ENCODE measurements around the gene HHLA2.

HHLA2 gene

DNA sequence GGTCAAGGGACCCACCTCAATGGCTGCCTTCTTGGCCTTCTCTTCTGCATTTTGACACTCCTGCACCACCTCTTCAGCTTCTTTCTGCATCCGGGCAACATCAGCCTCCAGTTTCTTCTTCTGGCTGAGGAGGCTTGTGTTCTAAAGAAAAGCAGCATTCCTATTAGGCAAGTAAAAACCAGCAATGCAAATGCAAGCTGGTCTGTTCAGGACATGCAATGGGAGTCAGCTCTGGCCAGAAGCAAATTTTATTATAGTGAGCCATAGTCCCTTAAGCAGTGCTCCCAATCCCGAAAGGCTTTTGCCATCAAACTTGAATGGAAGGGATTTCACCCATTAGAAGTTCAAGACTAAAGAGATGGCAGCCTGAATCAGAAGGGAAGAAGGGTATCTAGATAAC is 97.7 kb downstream of the HHLA2 start:
- TF ChIP-seq, protein P1, sequence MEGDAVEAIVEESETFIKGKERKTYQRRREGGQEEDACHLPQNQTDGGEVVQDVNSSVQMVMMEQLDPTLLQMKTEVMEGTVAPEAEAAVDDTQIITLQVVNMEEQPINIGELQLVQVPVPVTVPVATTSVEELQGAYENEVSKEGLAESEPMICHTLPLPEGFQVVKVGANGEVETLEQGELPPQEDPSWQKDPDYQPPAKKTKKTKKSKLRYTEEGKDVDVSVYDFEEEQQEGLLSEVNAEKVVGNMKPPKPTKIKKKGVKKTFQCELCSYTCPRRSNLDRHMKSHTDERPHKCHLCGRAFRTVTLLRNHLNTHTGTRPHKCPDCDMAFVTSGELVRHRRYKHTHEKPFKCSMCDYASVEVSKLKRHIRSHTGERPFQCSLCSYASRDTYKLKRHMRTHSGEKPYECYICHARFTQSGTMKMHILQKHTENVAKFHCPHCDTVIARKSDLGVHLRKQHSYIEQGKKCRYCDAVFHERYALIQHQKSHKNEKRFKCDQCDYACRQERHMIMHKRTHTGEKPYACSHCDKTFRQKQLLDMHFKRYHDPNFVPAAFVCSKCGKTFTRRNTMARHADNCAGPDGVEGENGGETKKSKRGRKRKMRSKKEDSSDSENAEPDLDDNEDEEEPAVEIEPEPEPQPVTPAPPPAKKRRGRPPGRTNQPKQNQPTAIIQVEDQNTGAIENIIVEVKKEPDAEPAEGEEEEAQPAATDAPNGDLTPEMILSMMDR (IDR thresholded peaks at IDR 0.05; ENCODE audit: control extremely low read depth, extremely low read depth, low read depth, missing control alignments), result no peak
- DNase-seq (ENCODE audit: extremely low spot score), result no peak
- POLR2A ChIA-PET, result no interaction called here
- CTCF ChIA-PET, result interaction anchor here (1.0 to 3.7 kb wide), 3 partner anchors 12 to 17 kb away, joined by 3 to 18 read pairs (median 4); no protein-coding TSS in a partner anchor

DNA sequence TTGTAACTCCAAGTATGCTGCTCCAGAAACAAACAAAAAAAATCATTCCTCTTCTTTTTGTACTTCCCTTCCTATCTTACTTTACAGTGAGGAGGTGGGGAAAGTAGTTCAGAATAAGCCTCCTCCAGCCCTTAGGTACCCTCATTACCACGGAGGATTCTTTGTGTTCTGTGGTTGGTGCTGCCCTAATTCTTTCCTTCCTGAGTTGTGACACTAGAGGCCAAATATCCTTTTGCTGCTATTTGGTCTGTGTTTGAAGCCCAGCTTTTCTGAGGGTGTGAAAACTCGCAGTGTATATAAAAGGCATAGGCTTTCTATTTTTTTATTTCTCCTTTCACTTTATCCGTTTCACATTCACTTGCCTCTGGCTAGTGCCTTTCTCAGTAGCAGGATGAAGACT is 98.2 kb downstream of the HHLA2 start:
- TF ChIP-seq, protein P1 (IDR thresholded peaks at IDR 0.05; ENCODE audit: control extremely low read depth, extremely low read depth, low read depth, missing control alignments), result no peak
- ChIA-PET POLR2A (no interaction called here), CTCF (interaction anchor here (1.0 to 3.7 kb wide), 2 partner anchors 11 to 14 kb away, joined by 3 to 18 read pairs; no protein-coding TSS in a partner anchor)
- DNase-seq (ENCODE audit: extremely low spot score), result no peak

DNA sequence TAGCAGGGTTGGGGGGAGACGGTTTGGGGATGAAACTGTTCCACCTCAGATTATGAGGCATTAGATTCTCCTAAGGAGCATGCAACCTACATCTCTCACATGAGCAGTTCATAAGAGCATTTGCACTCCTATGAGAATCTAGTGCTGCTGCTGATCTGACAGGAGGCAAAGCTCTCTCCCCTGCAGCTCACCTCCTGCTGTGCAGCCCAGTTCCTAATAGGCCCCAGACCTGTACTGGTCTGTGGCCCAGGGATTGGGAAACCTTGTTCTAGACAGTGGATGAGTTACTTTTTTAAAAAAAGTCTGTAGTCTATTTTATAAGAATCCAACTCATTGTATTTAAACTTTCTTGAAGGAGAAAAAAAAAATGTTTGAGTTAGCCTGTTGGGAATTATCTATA is 100.0 kb downstream of the HHLA2 start:
- no peak for DNase-seq (ENCODE audit: extremely low spot score)
- ChIA-PET CTCF (interaction anchor here (1.4 kb wide), 1 partner anchor 9 kb away, joined by 4 read pairs; no protein-coding TSS in a partner anchor), POLR2A (no interaction called here)
- TF ChIP-seq, protein P1 (IDR thresholded peaks at IDR 0.05; ENCODE audit: control extremely low read depth, extremely low read depth, low read depth, missing control alignments), result no peak

GRCh38 chr3:108398510-108398909 is 102.2 kb downstream of the HHLA2 start:
- CTCF ChIA-PET, result interaction anchor here (0.9 kb wide), 1 partner anchor 9 kb away, joined by 3 read pairs; no protein-coding TSS in a partner anchor
- no peak for DNase-seq (ENCODE audit: extremely low spot score)
- TF ChIP-seq, protein P1 (IDR thresholded peaks at IDR 0.05; ENCODE audit: control extremely low read depth, extremely low read depth, low read depth, missing control alignments), result no peak
- POLR2A ChIA-PET, result no interaction called here

- ChIA-PET POLR2A (no interaction called here), CTCF (interaction anchor here (0.9 to 4.7 kb wide), 4 partner anchors 9 to 309 kb away, joined by 3 to 20 read pairs (median 3); no protein-coding TSS in a partner anchor)
- no peak for DNase-seq (ENCODE audit: extremely low spot score)
- TF ChIP-seq, protein P1 (IDR thresholded peaks at IDR 0.05; ENCODE audit: control extremely low read depth, extremely low read depth, low read depth, missing control alignments), result no peak
Observed at GRCh38 chr3:108401836-108402235, 105.5 kb downstream of the HHLA2 start.

DNA sequence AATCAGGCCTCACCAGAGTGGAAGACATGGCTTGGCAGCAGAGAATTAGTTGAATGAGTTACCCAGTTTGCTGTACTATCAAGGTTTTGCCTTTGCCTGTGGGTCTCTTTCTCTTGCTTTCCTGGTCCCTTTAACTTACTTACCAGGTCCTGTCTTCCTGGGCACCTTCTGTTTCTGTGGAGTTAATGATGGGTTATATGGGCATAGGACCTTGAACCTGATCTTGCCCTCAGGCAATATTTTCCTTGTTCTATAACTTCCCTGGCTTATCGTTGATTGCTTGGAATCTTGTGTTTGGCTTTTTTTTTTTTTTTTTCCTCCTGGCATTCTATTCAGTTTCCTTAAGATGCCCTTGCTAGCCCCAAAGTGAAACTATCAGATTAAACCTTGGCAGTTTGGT is 106.8 kb downstream of the HHLA2 start:
- ChIA-PET POLR2A (no interaction called here), CTCF (interaction anchor here (0.7 to 4.7 kb wide), 5 partner anchors 10 to 473 kb away, joined by 3 to 20 read pairs (median 3); no protein-coding TSS in a partner anchor)
- TF ChIP-seq, protein P1 (IDR thresholded peaks at IDR 0.05; ENCODE audit: control extremely low read depth, extremely low read depth, low read depth, missing control alignments), result no peak
- DNase-seq (ENCODE audit: extremely low spot score), result no peak
